ENCODE data around the gene ZNF716. TPM values are rescaled to one million over a fixed set of nuclear protein-coding genes. Genes with fewer than 3 reads are reported as not detected.

ZNF716 gene
- total RNA-seq, 1 experiment from 2014 or later, result not detected

GRCh38 chr7:57427594-57427993, 22.4 kb upstream of the ZNF716 start:
- ChIA-PET POLR2A (no interaction called here), RAD21 (ENCODE audit: low non-redundant PET in 1 of 2, low total read pairs in 2 of 2, uncharacterized antibody in 2 of 2, unreplicated experiment in 2 of 2) (no interaction called here), CTCF (no interaction called here)
- H2AFZ ChIP-seq (ENCODE audit: low read depth, low read length, poor library complexity, severe bottlenecking), result no peak overlapping the region
- no peaks in the 10 kb centered on the region for H3K79me2 ChIP-seq (ENCODE audit: insufficient read depth, low read length)
- intact Hi-C loops (cut with micrococcal nuclease), result no loop called here
- DNase-seq (ENCODE audit: low read depth, low spot score) (no peak), ATAC-seq (no peak)
- H3K9me3 ChIP-seq (ENCODE audit: control insufficient read depth in 1 of 2, insufficient read depth in 1 of 2, low read depth in 1 of 2, low read length in 2 of 2), result peaks cover 4 to 11% of the 10 kb centered on the region in 2 experiments; a peak in 2 of 4 replicates
- H3K4me3 ChIP-seq (replicated peaks in 1 of 2; ENCODE audit: low read depth in 1 of 2, low read length in 2 of 2), result no peak overlapping the region
- no peak overlapping the region for H3K9ac ChIP-seq (ENCODE audit: low read length)
- no peaks in the 10 kb centered on the region for H4K20me1 ChIP-seq (ENCODE audit: insufficient read depth)
- no peaks in the 10 kb centered on the region for H3K9me2 ChIP-seq (ENCODE audit: insufficient read depth)
- no peak overlapping the region for H3K4me2 ChIP-seq (ENCODE audit: low read length)
- H3K27ac ChIP-seq (ENCODE audit: low read depth, low read length), result no peak overlapping the region
- H3K4me1 ChIP-seq (ENCODE audit: control insufficient read depth in 1 of 2, insufficient read depth in 2 of 2, low read length in 2 of 2), result no peaks in the 10 kb centered on the region
- no peak for TF ChIP-seq ZFX (IDR thresholded peaks at IDR 0.05)
- TF ChIP-seq EGR1 (IDR thresholded peaks at IDR 0.05; ENCODE audit: low read depth), result no peak
- TF ChIP-seq POLR2A (IDR thresholded peaks at IDR 0.05; ENCODE audit: borderline replicate concordance, extremely low read depth, insufficient read depth, insufficient read length), result no peak
- BruUV-seq (replicated peaks), result no TSS peak
- H3K27me3 ChIP-seq (ENCODE audit: insufficient read depth, low read length), result no peaks in the 10 kb centered on the region
- no peaks in the 10 kb centered on the region for H3K36me3 ChIP-seq (ENCODE audit: control insufficient read depth in 1 of 2, insufficient read depth in 2 of 2, low read length in 2 of 2)

GRCh38 chr7:57432583-57432982, 17.4 kb upstream of the ZNF716 start:
- no peaks in the 10 kb centered on the region for H4K20me1 ChIP-seq (ENCODE audit: insufficient read depth)
- no peaks in the 10 kb centered on the region for H3K9me2 ChIP-seq (ENCODE audit: insufficient read depth)
- TF ChIP-seq ZNF274 (IDR thresholded peaks at IDR 0.05; ENCODE audit: low read depth, low read length) (no peak), POLR2A (IDR thresholded peaks at IDR 0.05; ENCODE audit: borderline replicate concordance, extremely low read depth, insufficient read depth, insufficient read length) (no peak), JUND (IDR thresholded peaks at IDR 0.05) (no peak), FOSL1 (IDR thresholded peaks at IDR 0.05; ENCODE audit: low read depth) (no peak), TCF7L2 (IDR thresholded peaks at IDR 0.05; ENCODE audit: borderline replicate concordance, extremely low read depth, insufficient read depth, insufficient read length) (no peak), RAD21 (IDR thresholded peaks at IDR 0.05; ENCODE audit: low read depth) (no peak), SIN3A (IDR thresholded peaks at IDR 0.05; ENCODE audit: low read depth) (no peak), SRF (IDR thresholded peaks at IDR 0.05; ENCODE audit: low read depth) (no peak), ELF1 (IDR thresholded peaks at IDR 0.05; ENCODE audit: borderline replicate concordance, low read depth) (no peak), POLR2AphosphoS5 (IDR thresholded peaks at IDR 0.05; ENCODE audit: low read depth, low read length) (no peak), SP1 (IDR thresholded peaks at IDR 0.05; ENCODE audit: low read depth) (no peak), EZH2 (IDR thresholded peaks at IDR 0.05) (no peak), EGR1 (IDR thresholded peaks at IDR 0.05; ENCODE audit: low read depth) (no peak)
- TF ChIP-seq, protein P1, sequence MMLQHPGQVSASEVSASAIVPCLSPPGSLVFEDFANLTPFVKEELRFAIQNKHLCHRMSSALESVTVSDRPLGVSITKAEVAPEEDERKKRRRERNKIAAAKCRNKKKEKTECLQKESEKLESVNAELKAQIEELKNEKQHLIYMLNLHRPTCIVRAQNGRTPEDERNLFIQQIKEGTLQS (IDR thresholded peaks at IDR 0.05), result no peak
- TF ChIP-seq, protein P2, sequence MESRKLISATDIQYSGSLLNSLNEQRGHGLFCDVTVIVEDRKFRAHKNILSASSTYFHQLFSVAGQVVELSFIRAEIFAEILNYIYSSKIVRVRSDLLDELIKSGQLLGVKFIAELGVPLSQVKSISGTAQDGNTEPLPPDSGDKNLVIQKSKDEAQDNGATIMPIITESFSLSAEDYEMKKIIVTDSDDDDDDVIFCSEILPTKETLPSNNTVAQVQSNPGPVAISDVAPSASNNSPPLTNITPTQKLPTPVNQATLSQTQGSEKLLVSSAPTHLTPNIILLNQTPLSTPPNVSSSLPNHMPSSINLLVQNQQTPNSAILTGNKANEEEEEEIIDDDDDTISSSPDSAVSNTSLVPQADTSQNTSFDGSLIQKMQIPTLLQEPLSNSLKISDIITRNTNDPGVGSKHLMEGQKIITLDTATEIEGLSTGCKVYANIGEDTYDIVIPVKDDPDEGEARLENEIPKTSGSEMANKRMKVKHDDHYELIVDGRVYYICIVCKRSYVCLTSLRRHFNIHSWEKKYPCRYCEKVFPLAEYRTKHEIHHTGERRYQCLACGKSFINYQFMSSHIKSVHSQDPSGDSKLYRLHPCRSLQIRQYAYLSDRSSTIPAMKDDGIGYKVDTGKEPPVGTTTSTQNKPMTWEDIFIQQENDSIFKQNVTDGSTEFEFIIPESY (IDR thresholded peaks at IDR 0.05; ENCODE audit: extremely low read depth, insufficient replicate concordance, low read length), result no peak
- intact Hi-C loops (cut with micrococcal nuclease), result no loop called here
- no peak overlapping the region for H3K4me3 ChIP-seq (replicated peaks in 1 of 2; ENCODE audit: low read depth in 1 of 2, low read length in 2 of 2)
- no peak for DNase-seq (ENCODE audit: low read depth, low spot score)
- ATAC-seq, result no peak
- H3K79me2 ChIP-seq (ENCODE audit: insufficient read depth, low read length), result no peaks in the 10 kb centered on the region
- H2AFZ ChIP-seq (ENCODE audit: low read depth, low read length, poor library complexity, severe bottlenecking), result no peak overlapping the region
- H3K9ac ChIP-seq (ENCODE audit: low read length), result no peak overlapping the region
- CTCF ChIA-PET, result no interaction called here
- POLR2A ChIA-PET, result no interaction called here
- H3K27me3 ChIP-seq (ENCODE audit: insufficient read depth, low read length), result no peaks in the 10 kb centered on the region
- H3K9me3 ChIP-seq (ENCODE audit: control insufficient read depth in 1 of 2, insufficient read depth in 1 of 2, low read depth in 1 of 2, low read length in 2 of 2), result peaks cover 0 to 13% of the 10 kb centered on the region in 2 experiments; a peak in 2 of 4 replicates
- no peaks in the 10 kb centered on the region for H3K36me3 ChIP-seq (ENCODE audit: control insufficient read depth in 1 of 2, insufficient read depth in 2 of 2, low read length in 2 of 2)
- no TSS peak for BruUV-seq (replicated peaks)
- H3K4me2 ChIP-seq (ENCODE audit: low read length), result no peak overlapping the region
- RAD21 ChIA-PET (ENCODE audit: low non-redundant PET in 1 of 2, low total read pairs in 2 of 2, uncharacterized antibody in 2 of 2, unreplicated experiment in 2 of 2), result no interaction called here
- no peaks in the 10 kb centered on the region for H3K4me1 ChIP-seq (ENCODE audit: control insufficient read depth in 1 of 2, insufficient read depth in 2 of 2, low read length in 2 of 2)
- no peak overlapping the region for H3K27ac ChIP-seq (ENCODE audit: low read depth, low read length)

Measured in HCT116 (cell line).